ENCODE data around the gene TMEM263.
"Not testable (repeated sequence)": the region's sequence is repeated elsewhere in the genome, so short reads cannot be mapped to it uniquely, and the experiment has no call there.

TMEM263 gene

DNA sequence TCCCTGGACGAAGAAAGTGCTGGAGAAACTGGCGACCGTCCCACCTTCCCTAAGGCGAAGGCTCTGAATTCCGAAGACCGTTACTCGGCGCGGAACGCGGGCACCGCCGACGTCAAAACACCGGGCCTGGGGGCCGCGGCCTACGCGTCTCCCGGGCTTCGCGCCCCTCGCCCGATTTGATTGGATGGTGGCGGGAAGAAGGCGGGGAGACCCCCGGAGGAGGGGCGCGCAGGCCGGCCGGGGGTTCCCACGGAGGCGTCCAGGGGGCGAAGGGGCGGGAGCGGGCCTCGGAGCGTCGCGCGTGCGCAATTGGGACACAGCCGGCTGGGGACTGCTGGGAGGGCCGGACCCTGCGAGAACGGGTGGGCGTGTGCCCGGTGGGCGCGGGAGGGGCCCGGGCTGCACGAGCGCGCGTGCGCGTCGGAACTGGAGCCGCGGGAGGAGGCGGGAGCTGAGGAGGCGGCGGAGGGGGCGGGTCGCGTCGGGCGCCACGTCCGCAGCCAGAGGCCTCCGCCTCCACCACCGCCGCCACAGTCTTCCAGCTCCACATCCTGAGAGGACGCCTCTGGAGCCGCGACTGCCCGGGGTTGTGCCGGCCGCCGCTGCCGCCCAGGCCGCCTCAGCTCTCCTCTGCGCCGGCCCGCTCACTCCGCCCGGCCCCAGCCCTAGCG lies at the start of gene TMEM263:
TMEM263 (plus strand) TSS at position 531 of the 671 bp plus-strand sequence. CDS start 11,210 bp downstream, outside the sequence.
- DNase-seq, result peak; percentile 95

DNA sequence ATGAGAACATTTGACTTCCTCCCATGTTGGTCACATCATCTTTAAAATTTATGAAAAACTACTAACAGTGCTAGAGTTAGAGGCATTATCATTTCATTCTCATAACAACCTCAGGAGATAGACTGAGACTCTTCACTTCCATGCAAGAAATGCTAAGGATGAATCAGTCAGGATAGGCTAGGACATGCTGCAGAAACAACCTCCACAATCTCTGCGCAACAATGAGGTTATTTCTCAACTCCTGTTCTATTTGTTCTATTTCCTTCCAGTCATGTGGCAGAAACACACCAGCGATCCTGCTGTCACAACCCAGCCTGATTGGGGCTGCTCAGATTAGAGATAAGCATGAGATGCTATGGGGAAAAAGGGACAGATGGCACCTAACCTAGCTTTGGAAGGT lies 49.0 kb upstream of the TMEM263 start:
- no peak for DNase-seq

DNA sequence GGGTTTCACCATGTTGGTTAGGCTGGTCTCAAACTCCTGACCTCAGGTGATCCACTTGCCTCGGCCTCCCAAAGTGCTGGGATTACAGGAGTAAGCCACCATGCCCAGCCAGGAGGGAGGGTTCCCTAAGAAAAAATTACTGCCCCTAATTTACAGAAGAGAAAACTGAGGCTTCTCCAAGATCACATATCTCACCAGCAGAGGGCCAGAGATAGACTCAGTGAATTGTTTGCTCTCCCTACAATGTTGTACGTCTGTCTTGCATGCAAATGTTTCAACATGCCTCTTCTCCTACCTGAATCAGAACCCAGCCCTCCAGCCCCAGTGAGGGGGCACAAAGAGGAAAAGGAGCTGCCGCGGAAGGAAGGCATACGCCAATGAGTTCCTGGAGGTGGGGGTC lies 48.3 kb upstream of the TMEM263 start:
- DNase-seq, result no peak

DNA sequence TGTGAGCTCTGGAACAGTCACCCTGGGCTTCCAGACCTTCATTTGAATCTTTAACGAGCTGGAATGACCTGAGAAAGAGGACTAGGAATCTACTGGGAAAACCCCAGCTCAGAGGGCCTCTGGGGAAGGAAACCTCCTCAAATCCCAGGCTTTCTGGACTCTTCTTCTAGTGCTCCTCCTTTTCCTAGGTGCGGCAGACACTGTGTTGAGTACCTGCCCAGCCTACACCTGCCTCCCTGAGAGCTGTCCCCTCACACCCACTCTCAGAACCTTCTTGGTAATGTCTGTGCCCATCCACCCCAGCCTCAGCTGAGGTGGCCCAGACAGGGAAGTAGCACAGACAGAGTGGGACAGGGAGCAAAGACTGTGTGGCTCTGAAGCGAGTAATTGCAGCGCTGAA lies 47.9 kb upstream of the TMEM263 start:
- DNase-seq, result no peak

DNA sequence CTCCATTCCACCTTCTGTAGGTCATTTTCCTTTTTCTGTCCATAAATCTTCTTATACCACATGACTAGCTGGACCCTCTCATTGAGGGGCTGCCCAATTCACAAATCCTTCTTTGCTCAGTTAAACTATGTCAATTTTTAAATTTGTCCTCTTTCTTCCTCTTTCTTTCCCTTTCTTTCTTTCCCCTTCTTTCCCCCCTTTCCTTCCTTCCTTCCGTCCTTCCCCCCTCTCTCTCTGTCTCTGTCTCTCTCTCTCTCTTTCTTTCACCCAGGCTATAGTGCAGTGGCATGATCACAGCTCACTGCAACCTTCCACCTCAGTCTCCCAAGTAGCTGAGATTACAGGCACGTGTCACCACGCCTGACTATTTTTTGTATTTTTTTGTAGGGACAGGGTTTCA lies 47.1 kb upstream of the TMEM263 start:
- DNase-seq, result no peak

DNA sequence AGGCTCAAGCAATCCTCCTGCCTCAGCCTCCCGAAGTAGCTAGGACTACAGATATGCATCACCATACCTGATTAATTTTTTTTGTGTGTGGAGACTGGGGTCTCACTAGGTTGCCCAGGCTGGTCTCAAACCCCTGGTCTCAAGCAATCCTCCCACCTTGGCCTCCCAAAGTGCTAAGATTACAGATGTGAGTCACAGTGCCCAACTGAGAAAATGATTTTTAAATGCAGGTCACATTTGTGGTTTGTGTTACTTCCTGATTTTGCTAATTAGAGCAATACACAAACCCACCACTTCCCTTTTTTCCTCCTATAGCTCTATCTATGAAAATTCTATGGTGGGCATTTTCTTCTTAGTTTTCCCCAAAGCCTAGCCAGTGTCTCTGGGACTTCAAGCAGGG lies 45.5 kb upstream of the TMEM263 start:
- DNase-seq, result peak; percentile 14

GRCh38 chr12:106911581-106911980 lies 44.1 kb upstream of the TMEM263 start:
- no peak for DNase-seq

DNA sequence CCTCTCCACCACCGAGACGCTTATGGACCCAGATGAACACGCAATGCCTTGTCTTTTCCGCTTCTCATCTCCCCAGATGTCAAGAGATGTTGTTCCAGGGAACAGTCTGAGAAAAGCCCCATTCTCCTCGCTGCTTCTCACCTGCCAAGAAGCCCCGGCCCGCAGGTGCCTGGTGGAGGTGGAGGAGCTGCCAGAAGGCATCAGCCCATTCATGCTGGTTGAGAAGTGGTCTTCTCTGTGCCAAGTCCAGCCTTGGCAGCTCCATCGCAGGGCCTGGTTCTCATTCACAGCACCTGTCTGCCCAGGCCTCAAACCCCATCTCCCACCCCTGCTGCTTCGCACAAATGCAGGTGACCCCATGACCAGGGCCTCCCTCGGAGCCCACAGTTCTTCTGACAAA lies 42.3 kb upstream of the TMEM263 start:
- no peak for DNase-seq

DNA sequence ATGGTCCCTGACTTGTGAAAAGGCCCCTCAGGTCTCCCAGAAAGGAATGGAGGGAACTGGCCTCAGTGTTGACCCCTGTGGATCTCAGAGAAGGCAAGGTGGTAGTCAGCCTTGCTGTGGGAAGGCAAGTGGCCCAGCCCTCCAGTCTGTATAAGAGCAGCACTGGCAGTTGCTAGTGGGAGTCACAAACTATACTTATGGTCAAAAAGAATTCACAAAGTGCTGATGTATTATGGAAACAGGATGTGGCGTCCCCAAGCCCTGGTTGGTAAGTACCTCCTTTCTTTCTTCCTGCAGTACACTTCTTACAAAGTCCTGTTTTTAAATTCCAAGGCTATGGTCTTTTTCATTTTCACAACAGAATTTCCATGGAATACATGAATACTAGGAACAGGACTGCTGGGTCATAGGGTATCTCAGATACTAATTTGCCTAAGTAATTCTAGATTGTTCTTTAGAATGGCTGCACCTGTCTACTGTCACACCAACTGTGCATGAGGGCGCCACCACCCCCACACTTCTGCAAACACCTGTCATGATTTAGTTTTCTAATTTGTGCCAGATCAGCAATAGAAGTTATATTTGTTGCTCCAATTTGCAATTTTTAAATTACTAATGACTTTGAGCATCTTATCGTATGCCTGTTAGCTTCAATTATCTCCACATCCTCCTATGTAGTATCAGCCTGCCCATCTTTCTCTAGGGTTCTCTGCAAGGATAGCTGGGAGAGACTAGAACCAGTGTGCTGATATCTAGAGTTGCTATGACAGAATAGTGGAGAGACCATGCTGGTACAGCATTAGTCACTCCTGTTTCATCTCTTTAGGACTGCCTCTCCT lies 40.7 kb upstream of the TMEM263 start:
- peak; percentile 12 for DNase-seq

DNA sequence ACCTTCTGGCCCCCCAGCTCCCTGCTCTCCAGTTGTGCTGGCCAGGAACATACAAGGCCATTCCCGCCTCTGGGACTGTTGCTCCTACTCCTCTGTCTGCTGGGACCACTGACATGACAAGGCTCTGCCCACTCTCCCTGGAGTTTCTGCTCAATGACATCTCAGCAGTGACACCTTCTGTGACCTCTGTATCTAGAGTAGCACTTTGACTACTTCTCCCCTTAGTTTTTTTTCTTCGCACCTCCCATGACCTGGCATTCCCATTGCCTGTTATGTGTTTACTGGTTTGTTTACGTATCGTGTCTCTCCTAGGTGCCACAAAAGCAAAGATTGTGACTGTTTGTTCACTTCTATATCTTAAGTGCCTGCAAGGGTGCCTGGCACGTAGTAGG lies 40.1 kb upstream of the TMEM263 start:
- DNase-seq, result no peak

DNA sequence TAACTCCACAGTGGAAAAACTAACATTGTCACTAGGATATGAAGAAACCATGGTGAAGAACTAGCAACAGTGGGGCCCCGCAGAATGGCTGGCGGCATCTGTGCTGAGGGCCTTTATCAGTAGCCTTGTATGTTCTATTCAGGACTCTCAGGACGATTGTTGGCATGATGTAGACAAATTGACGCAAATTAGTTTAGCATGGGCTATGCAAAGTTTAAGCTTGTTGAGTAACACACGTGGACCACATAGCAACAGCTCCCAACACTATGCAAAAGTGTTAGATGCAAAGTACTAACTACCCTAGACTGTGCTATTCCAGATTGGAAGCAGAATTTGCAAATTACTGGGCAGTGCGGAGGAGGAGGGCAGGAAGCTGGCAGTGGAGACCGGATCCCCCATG lies 38.2 kb upstream of the TMEM263 start:
- no peak for DNase-seq

GRCh38 chr12:106918746-106919145 lies 37.0 kb upstream of the TMEM263 start:
- no peak for DNase-seq

DNA sequence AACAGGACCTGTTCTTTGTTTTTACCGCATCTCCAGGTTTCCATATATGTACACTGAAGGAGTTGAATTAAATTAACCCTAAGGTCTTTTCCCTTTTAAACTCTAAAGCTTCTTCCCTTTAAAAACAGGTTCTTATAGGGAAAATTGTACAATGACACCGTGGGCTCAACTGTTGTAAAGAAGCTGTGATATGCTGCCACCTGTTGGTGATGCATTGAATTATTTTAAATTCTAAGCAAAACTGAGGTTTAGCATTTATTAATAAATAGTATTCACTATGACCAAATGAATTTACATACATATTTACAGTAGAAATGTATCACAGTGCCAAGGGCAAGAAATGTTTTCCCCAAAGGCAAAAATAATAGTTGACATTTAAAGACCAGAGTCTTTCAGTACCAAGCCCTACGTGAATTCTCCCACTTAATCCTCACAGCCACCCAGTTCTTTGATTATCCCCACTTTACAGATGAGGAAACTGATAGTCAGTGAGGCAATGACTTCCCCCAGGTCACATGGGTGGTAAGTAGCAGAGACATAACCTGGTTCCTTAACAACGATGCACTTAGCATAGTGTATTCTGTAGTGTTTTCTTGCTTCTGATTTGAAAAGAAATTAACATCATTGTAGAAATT lies 35.7 kb upstream of the TMEM263 start:
- DNase-seq, result peak; percentile 61

DNA sequence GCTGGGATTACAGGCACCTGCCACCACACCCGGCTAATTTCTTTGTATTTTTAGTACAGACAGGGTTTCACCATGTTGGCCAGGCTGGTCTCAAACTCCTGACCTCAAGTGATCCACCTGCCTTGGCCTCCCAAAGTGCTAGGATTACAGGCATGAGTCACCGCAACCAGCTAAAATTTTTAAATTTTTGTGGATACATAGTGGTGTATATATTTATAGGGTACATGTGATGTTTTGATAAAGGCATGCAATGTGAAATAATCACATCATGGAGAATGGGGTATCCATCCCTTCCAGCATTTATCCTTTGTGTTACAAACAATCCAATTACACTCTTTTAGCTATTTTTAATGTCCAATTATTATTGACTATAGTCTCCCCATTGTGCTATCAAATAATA lies 33.7 kb upstream of the TMEM263 start:
- DNase-seq, result not testable (repeated sequence)

- DNase-seq, result not testable (repeated sequence)
These were observed 32.1 kb upstream of the TMEM263 start for GRCh38 chr12:106923594-106923993.

- no peak for DNase-seq
These were observed 31.3 kb upstream of the TMEM263 start for GRCh38 chr12:106924268-106924861.

GRCh38 chr12:106926657-106927056 lies 29.1 kb upstream of the TMEM263 start:
- no peak for DNase-seq

GRCh38 chr12:106934277-106934676 lies 21.4 kb upstream of the TMEM263 start:
- DNase-seq, result no peak

- no peak for DNase-seq
These were observed 14.1 kb upstream of the TMEM263 start for GRCh38 chr12:106941481-106942156.

GRCh38 chr12:106942775-106943174 lies 12.9 kb upstream of the TMEM263 start:
- DNase-seq, result no peak

- no peak for DNase-seq
These were observed 10.4 kb upstream of the TMEM263 start for GRCh38 chr12:106945261-106945851.

DNA sequence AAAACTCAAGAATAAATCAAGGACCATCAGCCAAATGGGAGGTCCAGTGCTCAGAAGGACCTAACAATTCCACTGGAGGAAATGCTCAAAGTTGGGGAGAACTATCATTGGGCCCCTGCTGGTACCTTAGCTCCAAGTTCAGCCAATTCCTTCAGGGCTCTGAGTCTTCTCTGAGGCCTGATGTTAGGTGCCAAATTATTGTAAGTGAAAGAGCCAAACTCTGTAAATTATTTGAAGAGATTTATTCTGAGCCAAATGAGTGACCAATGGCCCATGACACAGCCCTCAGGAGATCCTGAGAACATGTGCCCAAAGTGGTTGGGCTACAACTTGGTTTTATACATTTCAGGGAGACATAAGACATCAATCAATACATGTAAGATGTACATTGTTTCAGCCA lies 8.2 kb upstream of the TMEM263 start:
- DNase-seq, result no peak

DNA sequence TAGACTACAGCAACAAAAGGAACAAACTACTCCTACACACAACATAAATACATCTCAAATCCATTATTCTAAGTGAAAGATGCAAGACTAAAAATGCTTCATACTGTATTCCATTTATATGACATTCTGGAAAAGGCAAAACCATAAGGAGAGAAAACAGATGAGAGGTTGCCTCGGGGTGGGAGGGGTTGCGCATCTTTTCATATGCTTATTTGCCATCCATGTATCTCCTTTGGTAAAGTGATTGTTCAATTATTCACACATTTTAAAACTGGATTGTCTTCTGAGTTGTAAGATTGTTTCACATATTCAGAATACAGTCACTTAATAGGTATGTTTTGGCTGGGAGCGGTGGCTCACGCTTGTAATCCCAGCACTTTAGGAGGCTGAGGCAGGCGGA lies 5.1 kb upstream of the TMEM263 start:
- DNase-seq, result no peak
